Gastroesophageal sphincter (tissue), 3 donors: ENCODE measurements around the gene SUPT5H.

ENCODE experiments used
- POLR2A ChIP-seq, 2 donors: fragments of 450-650 bp; IDR thresholded peaks; one replicate each; pipeline ENCODE4 v1.6.1; 2017; ENCODE audit warnings: antibody characterized with exemption in 2 of 2, mild to moderate bottlenecking in 2 of 2, moderate library complexity in 1 of 2
- POLR2AphosphoS5 ChIP-seq: sonication (generic); formaldehyde crosslinking; IDR thresholded peaks from one replicate; pipeline ENCODE4 v1.6.1; 2017; ENCODE audit warnings: antibody characterized with exemption
- TF ChIP-seq, protein P1 (sequence below), 4 experiments: fragments of 200-600 bp in 2 of 4; fragments of 450-650 bp in 2 of 4; sonication (generic) in 1 of 4; IDR thresholded peaks; one replicate each; pipeline ENCODE4 v1.5.1; 2017 to 2019; ENCODE audit warnings: antibody characterized with exemption in 4 of 4, mild to moderate bottlenecking in 2 of 4, moderate library complexity in 2 of 4

DNA sequence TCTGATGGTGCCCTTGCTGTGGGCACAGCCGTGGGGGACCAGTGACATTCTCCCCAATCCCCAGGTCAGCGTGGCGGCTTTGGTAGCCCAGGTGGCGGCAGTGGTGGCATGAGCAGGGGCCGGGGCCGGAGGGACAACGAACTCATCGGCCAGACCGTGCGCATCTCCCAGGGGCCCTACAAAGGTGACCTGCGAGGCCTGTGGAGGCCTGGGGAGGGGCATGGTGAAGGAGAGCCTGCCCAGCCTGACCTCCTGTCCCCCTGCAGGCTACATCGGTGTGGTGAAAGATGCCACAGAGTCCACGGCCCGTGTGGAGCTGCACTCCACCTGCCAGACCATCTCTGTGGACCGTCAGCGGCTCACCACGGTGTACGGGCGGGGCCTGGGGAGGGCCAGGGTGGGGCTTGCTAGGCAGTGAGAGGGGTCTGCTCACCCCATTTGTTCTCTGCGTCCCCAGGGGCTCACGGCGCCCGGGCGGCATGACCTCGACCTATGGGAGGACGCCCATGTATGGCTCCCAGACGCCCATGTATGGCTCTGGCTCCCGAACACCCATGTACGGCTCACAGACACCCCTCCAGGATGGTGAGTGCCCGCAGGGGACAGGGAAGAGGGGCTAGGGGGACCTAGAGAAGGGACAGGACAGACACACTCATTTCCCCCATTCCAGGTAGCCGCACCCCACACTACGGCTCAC is 27.5 kb downstream of the SUPT5H start:
- TF ChIP-seq, protein P1, sequence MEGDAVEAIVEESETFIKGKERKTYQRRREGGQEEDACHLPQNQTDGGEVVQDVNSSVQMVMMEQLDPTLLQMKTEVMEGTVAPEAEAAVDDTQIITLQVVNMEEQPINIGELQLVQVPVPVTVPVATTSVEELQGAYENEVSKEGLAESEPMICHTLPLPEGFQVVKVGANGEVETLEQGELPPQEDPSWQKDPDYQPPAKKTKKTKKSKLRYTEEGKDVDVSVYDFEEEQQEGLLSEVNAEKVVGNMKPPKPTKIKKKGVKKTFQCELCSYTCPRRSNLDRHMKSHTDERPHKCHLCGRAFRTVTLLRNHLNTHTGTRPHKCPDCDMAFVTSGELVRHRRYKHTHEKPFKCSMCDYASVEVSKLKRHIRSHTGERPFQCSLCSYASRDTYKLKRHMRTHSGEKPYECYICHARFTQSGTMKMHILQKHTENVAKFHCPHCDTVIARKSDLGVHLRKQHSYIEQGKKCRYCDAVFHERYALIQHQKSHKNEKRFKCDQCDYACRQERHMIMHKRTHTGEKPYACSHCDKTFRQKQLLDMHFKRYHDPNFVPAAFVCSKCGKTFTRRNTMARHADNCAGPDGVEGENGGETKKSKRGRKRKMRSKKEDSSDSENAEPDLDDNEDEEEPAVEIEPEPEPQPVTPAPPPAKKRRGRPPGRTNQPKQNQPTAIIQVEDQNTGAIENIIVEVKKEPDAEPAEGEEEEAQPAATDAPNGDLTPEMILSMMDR (IDR thresholded peaks at IDR 0.05) = no peak
- TF ChIP-seq POLR2AphosphoS5 (no peak), POLR2A (IDR thresholded peaks at IDR 0.05) (no peak)
